Fibroblast of mammary gland (primary cell): ENCODE results near the gene CACNA1F.

Experiments
- DNase-seq: peaks from one replicate; pipeline ENCODE4 v3.0.0-alpha.2; 2010; ENCODE audit warnings: low read depth
- H3K4me3 ChIP-seq: 2 replicates; pipeline ENCODE4 v1.5.1; 2011; ENCODE audit warnings: low read depth, mild to moderate bottlenecking, low read length, moderate library complexity; ENCODE audit not compliant: control insufficient read depth
- TF ChIP-seq, protein P1 (sequence below): conservative IDR thresholded peaks from 2 replicates; pipeline ENCODE4 v1.5.1; 2011; ENCODE audit warnings: low read depth, low read length, inconsistent platforms; ENCODE audit not compliant: control insufficient read depth, insufficient read depth

Gene CACNA1F

DNA sequence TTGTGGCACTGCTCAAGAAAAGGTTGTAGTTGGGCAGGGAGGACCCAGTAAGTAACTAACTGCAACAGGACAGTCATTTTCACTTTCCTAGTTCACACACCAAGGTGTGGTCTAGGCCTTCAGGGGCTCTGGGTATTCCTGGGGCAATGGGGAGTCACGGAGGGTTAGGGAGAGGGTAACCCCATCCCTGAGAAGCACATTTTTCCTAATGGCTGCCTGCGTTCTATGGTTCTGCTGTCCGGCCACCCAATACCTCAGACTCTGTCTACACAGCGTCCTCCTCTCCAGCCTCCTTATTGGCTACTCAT is 35.5 kb upstream of the CACNA1F start:
- TF ChIP-seq, protein P1, sequence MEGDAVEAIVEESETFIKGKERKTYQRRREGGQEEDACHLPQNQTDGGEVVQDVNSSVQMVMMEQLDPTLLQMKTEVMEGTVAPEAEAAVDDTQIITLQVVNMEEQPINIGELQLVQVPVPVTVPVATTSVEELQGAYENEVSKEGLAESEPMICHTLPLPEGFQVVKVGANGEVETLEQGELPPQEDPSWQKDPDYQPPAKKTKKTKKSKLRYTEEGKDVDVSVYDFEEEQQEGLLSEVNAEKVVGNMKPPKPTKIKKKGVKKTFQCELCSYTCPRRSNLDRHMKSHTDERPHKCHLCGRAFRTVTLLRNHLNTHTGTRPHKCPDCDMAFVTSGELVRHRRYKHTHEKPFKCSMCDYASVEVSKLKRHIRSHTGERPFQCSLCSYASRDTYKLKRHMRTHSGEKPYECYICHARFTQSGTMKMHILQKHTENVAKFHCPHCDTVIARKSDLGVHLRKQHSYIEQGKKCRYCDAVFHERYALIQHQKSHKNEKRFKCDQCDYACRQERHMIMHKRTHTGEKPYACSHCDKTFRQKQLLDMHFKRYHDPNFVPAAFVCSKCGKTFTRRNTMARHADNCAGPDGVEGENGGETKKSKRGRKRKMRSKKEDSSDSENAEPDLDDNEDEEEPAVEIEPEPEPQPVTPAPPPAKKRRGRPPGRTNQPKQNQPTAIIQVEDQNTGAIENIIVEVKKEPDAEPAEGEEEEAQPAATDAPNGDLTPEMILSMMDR, result no peak
- peak overlapping the region; percentile 68 for H3K4me3 ChIP-seq
- DNase-seq, result no peak

DNA sequence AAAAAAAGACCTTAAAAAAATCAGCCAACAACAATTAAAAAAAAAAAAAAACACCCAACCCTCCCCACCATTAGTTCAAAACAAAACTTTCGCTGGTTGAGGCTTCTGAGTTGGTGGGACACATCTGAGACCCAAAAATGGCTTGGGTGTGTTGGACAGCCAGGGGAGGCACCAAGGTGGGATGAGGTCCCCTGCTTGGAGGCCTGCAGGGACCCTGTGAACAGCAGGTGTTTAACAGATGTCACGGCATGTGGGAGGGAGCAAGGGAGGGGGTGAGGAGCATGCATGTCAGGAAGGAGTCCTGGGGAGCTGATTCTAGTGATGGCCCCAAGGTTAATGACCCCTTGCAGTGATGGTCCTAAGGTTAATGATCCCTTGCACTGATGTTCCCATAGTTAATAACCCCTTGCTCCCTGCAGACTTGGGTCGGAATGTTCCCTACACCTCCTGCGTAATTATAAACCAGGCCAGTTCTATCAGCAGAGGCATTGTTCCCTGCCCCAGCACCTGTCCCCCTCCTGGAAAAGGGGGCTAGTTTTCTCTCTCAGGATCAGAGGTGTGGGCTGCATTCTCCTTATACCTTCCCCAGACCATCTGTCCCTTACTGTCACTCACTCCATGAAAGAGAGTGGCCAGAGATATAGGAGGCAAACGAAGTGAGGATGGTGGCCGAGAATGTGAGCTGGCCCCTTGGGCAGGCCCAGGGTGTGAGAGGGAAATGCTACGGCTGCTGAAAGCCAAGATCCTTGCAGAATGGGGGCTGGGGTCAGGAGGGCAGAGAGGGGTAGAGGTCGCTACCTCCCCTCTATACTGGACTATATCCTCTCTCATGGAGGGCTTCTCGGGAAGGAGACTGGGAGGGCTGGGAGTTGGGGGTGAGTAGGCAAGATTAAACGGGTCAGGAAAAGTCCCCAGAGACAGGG is 33.6 kb upstream of the CACNA1F start:
- H3K4me3 ChIP-seq, result no peak overlapping the region
- TF ChIP-seq, protein P1, result no peak
- no peak for DNase-seq

DNA sequence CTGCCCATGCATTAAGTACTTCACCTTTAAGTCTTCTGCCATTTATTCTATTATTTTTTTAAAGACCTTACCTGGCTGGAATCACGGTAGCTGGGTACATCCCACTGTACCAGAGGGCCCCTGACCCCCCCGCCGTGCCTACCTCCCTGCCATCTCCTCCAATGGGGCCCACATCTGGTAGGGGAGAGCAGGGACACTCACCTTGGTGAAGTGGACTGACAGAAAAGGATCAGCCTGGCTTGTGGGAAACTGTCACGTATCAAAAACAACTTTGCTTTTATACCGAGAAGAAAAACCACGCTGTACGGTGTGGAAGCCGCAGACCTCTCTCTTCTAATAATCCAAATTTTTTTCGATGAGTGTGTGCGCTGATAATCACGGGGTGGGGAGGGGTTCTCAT is 31.3 kb upstream of the CACNA1F start, which contains the start of gene FOXP3:
FOXP3 (minus strand) TSS at position 251 of the 400 bp plus-strand sequence. CDS start 6,205 bp downstream, outside the sequence.
- no peak for DNase-seq
- TF ChIP-seq, protein P1, result no peak
- no peak within 1 kb of the TSS for H3K4me3 ChIP-seq

DNA sequence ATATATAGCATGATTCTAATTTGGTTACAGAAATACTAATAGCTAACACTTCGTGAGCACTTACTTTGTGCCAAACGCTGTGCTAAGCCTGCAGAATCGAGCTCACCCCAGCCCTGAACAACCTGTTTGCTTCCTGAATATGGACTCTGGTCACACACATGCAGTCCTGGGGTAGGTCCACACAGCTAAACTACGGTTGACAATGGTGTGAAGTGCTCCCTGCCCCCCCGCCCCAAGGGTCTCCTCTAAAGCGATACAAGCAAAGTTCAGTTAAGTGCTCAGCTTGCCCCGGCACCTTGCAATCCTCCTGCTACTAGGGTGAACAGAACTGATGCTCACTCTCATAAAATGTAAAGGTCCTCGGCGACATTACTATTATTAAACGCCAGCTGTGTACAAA is 30.5 kb upstream of the CACNA1F start:
- TF ChIP-seq, protein P1, result no peak
- H3K4me3 ChIP-seq, result no peak overlapping the region
- DNase-seq, result no peak

DNA sequence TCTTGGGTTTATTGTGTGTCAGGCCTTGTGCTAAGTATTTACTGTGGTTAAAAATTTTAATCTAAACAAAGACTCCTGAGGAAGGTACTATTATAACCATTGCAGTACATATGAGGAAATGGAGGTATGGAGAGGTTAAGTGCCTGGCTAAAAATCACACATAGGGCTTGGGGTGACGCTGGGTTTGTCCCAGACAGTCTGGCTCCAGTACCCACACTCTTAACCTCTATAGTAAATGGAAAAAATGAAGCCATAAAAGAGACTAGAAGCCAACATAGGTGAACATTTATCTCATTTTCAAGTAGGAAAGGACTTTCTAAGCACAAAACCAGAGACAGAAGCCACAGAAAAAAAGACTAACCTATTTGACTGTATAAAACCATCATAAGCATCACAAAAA is 29.5 kb upstream of the CACNA1F start:
- no peak for DNase-seq
- no peak overlapping the region for H3K4me3 ChIP-seq
- TF ChIP-seq, protein P1, result no peak

DNA sequence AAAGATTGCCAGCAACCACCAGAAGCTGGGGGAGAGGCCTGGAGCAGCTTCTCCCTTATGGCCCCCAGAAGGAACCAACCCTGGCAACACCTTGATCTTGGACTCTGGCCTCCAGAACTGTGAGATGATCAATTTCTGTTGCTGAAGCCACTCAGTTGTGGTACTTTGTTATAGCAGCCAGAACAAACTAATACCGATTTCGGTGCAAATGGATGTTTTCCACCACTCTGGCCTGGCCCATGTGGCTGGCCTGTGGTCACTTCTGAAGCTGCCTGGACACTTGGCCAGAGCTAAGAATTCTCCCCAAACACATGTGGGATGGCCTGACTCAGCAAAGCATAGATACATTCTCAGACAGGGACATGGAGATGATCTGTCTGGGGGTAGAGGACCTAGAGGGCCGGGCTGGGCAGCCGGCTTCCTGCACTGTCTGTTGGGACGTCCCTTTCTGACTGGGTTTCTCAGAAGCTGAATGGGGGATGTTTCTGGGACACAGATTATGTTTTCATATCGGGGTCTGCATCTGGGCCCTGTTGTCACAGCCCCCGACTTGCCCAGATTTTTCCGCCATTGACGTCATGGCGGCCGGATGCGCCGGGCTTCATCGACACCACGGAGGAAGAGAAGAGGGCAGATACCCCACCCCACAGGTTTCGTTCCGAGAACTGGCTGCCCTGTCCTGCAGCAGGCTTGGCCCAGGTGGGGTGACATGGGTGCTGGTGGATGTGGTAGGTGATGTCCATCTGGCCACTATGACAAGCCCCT is 27.3 kb upstream of the CACNA1F start:
- no peak overlapping the region for H3K4me3 ChIP-seq
- DNase-seq, result no peak
- TF ChIP-seq, protein P1, result no peak
